ENCODE measurements around the gene KCNJ15.

The KCNJ15 gene

GRCh38 chr21:38354231-38354630 lies 97.4 kb downstream of the KCNJ15 start:
- Histone ChIP-seq H3K9ac (ENCODE audit: low read depth, low read length) (no peak overlapping the region), H3K27ac (ENCODE audit: low read length) (no peak overlapping the region), H3K4me1 (ENCODE audit: insufficient read depth, low read length) (peaks cover 19% of the 10 kb centered on the region; the same call in 1 of the 2 replicates), H3K9me3 (ENCODE audit: insufficient read depth, low read depth, low read length) (no peaks in the 10 kb centered on the region), H3K36me3 (ENCODE audit: insufficient read depth, low read depth, low read length) (no peaks in the 10 kb centered on the region), H3K27me3 (ENCODE audit: insufficient read depth, low read length) (peaks cover 28% of the 10 kb centered on the region), H3K4me3 (ENCODE audit: low read length) (no peak overlapping the region)

GRCh38 chr21:38354746-38355145 lies 98.0 kb downstream of the KCNJ15 start:
- peaks cover 19% of the 10 kb centered on the region; the same call in 1 of the 2 replicates for H3K4me1 ChIP-seq (ENCODE audit: insufficient read depth, low read length)
- H3K9me3 ChIP-seq (ENCODE audit: insufficient read depth, low read depth, low read length) = no peaks in the 10 kb centered on the region
- no peak overlapping the region for H3K4me3 ChIP-seq (ENCODE audit: low read length)
- no peak overlapping the region for H3K9ac ChIP-seq (ENCODE audit: low read depth, low read length)
- H3K27ac ChIP-seq (ENCODE audit: low read length) = no peak overlapping the region
- peaks cover 28% of the 10 kb centered on the region for H3K27me3 ChIP-seq (ENCODE audit: insufficient read depth, low read length)
- no peaks in the 10 kb centered on the region for H3K36me3 ChIP-seq (ENCODE audit: insufficient read depth, low read depth, low read length)

DNA sequence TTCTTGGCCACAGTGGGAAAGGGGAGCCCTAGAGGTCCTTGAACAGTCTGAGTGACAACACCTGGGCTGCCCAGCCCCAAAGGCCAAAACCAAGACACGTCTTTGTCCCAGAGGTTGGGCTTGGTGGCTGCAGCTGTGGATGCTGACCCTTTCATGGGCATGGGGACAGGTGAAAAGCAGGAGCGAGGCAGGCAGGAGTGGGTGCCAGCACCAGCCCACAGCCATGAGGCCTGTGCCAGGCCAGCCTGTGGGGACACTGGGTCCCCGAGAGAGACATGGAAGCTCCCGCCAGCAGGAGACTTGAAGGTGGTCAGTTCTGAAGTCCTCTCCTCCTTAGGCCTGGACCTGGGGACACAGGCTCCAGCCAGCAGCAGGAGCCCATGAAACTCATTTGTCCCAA lies 98.6 kb downstream of the KCNJ15 start:
- no peaks in the 10 kb centered on the region for H3K36me3 ChIP-seq (ENCODE audit: insufficient read depth, low read depth, low read length)
- H3K27me3 ChIP-seq (ENCODE audit: insufficient read depth, low read length) = peaks cover 26% of the 10 kb centered on the region
- H3K4me3 ChIP-seq (ENCODE audit: low read length) = no peak overlapping the region
- peaks cover 19% of the 10 kb centered on the region; the same call in 1 of the 2 replicates for H3K4me1 ChIP-seq (ENCODE audit: insufficient read depth, low read length)
- H3K9ac ChIP-seq (ENCODE audit: low read depth, low read length) = no peak overlapping the region
- no peak overlapping the region for H3K27ac ChIP-seq (ENCODE audit: low read length)
- no peaks in the 10 kb centered on the region for H3K9me3 ChIP-seq (ENCODE audit: insufficient read depth, low read depth, low read length)

GRCh38 chr21:38355992-38356781 lies 99.4 kb downstream of the KCNJ15 start:
- Histone ChIP-seq H3K27me3 (ENCODE audit: insufficient read depth, low read length) (peaks cover 19% of the 10 kb centered on the region), H3K4me1 (ENCODE audit: insufficient read depth, low read length) (peaks cover 16% of the 10 kb centered on the region; the same call in 1 of the 2 replicates), H3K36me3 (ENCODE audit: insufficient read depth, low read depth, low read length) (no peaks in the 10 kb centered on the region), H3K27ac (ENCODE audit: low read length) (no peak overlapping the region), H3K4me3 (ENCODE audit: low read length) (no peak overlapping the region), H3K9ac (ENCODE audit: low read depth, low read length) (no peak overlapping the region), H3K9me3 (ENCODE audit: insufficient read depth, low read depth, low read length) (no peaks in the 10 kb centered on the region)

Data from iPS-20b (cell line).